ENCODE measurements around the gene DDA1. TPM values are rescaled to one million over a fixed set of nuclear protein-coding genes. Genes with fewer than 3 reads are reported as not detected.

Gene DDA1
- total RNA-seq, 1 donor from 2014 or later: 123 TPM

GRCh38 chr19:17325133-17325532, 15.8 kb downstream of the DDA1 start:
- H3K4me3 Mint-ChIP-seq (ENCODE audit: unreplicated experiment): no peak overlapping the region
- peaks cover 6% of the 10 kb centered on the region for H3K4me1 Mint-ChIP-seq (ENCODE audit: low read depth, unreplicated experiment)
- FAIRE-seq (no peak), DNase-seq (ENCODE audit: low read depth) (no peak)
- peaks cover 2% of the 10 kb centered on the region for H3K27me3 Mint-ChIP-seq (ENCODE audit: low read depth, unreplicated experiment)
- H3K27ac Mint-ChIP-seq (ENCODE audit: unreplicated experiment): no peak overlapping the region
- peaks cover 3% of the 10 kb centered on the region for H3K4me1 ChIP-seq (ENCODE audit: insufficient read depth, low read length)
- TF ChIP-seq EZH2 (IDR thresholded peaks at IDR 0.05; ENCODE audit: insufficient read depth, low read length): no peak
- TF ChIP-seq CTCF (IDR thresholded peaks at IDR 0.05; ENCODE audit: insufficient read depth, low read depth, low read length): no peak
- H3K9me3 Mint-ChIP-seq (ENCODE audit: unreplicated experiment): no peaks in the 10 kb centered on the region
- no peak overlapping the region for H3K4me2 ChIP-seq (ENCODE audit: low read length)
- no peaks in the 10 kb centered on the region for H3K79me2 ChIP-seq (ENCODE audit: insufficient read depth, low read length)
- H3K4me3 ChIP-seq (ENCODE audit: insufficient read depth, low read depth, low read length): no peak overlapping the region
- no peak overlapping the region for H2AFZ ChIP-seq (ENCODE audit: low read depth, low read length)
- H3K9ac ChIP-seq (ENCODE audit: low read length): no peak overlapping the region
- H3K27ac ChIP-seq (ENCODE audit: low read depth, low read length): no peak overlapping the region
- H3K9me3 ChIP-seq (ENCODE audit: insufficient read depth, low read depth, low read length): no peaks in the 10 kb centered on the region
- no peaks in the 10 kb centered on the region for H3K36me3 ChIP-seq (ENCODE audit: insufficient read depth, low read length)
- H4K20me1 ChIP-seq (ENCODE audit: insufficient read depth, low read length): peaks cover 13% of the 10 kb centered on the region
- no peaks in the 10 kb centered on the region for H3K27me3 ChIP-seq (ENCODE audit: insufficient read depth, low read length)
- peaks cover 5% of the 10 kb centered on the region for H3K36me3 Mint-ChIP-seq (ENCODE audit: low read depth, unreplicated experiment)

GRCh38 chr19:17325881-17326594, 16.7 kb downstream of the DDA1 start:
- Mint-ChIP-seq H3K4me3 (ENCODE audit: unreplicated experiment) (no peak overlapping the region), H3K36me3 (ENCODE audit: low read depth, unreplicated experiment) (peaks cover 9% of the 10 kb centered on the region), H3K27me3 (ENCODE audit: low read depth, unreplicated experiment) (peaks cover 2% of the 10 kb centered on the region), H3K27ac (ENCODE audit: unreplicated experiment) (no peak overlapping the region), H3K4me1 (ENCODE audit: low read depth, unreplicated experiment) (peaks cover 6% of the 10 kb centered on the region), H3K9me3 (ENCODE audit: unreplicated experiment) (no peaks in the 10 kb centered on the region)
- Histone ChIP-seq H3K79me2 (ENCODE audit: insufficient read depth, low read length) (no peaks in the 10 kb centered on the region), H3K27me3 (ENCODE audit: insufficient read depth, low read length) (no peaks in the 10 kb centered on the region), H3K9ac (ENCODE audit: low read length) (no peak overlapping the region), H3K9me3 (ENCODE audit: insufficient read depth, low read depth, low read length) (no peaks in the 10 kb centered on the region), H3K4me2 (ENCODE audit: low read length) (no peak overlapping the region), H3K27ac (ENCODE audit: low read depth, low read length) (no peak overlapping the region), H4K20me1 (ENCODE audit: insufficient read depth, low read length) (peaks cover 13% of the 10 kb centered on the region), H3K4me1 (ENCODE audit: insufficient read depth, low read length) (peaks cover 3% of the 10 kb centered on the region), H2AFZ (ENCODE audit: low read depth, low read length) (no peak overlapping the region), H3K4me3 (ENCODE audit: insufficient read depth, low read depth, low read length) (no peak overlapping the region), H3K36me3 (ENCODE audit: insufficient read depth, low read length) (no peaks in the 10 kb centered on the region)
- TF ChIP-seq CTCF (IDR thresholded peaks at IDR 0.05; ENCODE audit: insufficient read depth, low read depth, low read length) (no peak), EZH2 (IDR thresholded peaks at IDR 0.05; ENCODE audit: insufficient read depth, low read length) (no peak)
- FAIRE-seq (no peak), DNase-seq (ENCODE audit: low read depth) (no peak)

GRCh38 chr19:17326595-17326966, 17.2 kb downstream of the DDA1 start:
- Histone ChIP-seq H3K27ac (ENCODE audit: low read depth, low read length) (no peak overlapping the region), H3K4me1 (ENCODE audit: insufficient read depth, low read length) (peaks cover 3% of the 10 kb centered on the region), H3K4me2 (ENCODE audit: low read length) (no peak overlapping the region), H3K79me2 (ENCODE audit: insufficient read depth, low read length) (no peaks in the 10 kb centered on the region), H3K4me3 (ENCODE audit: insufficient read depth, low read depth, low read length) (no peak overlapping the region), H3K9me3 (ENCODE audit: insufficient read depth, low read depth, low read length) (no peaks in the 10 kb centered on the region), H2AFZ (ENCODE audit: low read depth, low read length) (no peak overlapping the region), H3K9ac (ENCODE audit: low read length) (no peak overlapping the region), H4K20me1 (ENCODE audit: insufficient read depth, low read length) (peaks cover 13% of the 10 kb centered on the region), H3K27me3 (ENCODE audit: insufficient read depth, low read length) (no peaks in the 10 kb centered on the region), H3K36me3 (ENCODE audit: insufficient read depth, low read length) (no peaks in the 10 kb centered on the region)
- H3K4me3 Mint-ChIP-seq (ENCODE audit: unreplicated experiment): no peak overlapping the region
- no peak overlapping the region for H3K27ac Mint-ChIP-seq (ENCODE audit: unreplicated experiment)
- no peaks in the 10 kb centered on the region for H3K9me3 Mint-ChIP-seq (ENCODE audit: unreplicated experiment)
- H3K4me1 Mint-ChIP-seq (ENCODE audit: low read depth, unreplicated experiment): peaks cover 6% of the 10 kb centered on the region
- no peak for FAIRE-seq
- TF ChIP-seq EZH2 (IDR thresholded peaks at IDR 0.05; ENCODE audit: insufficient read depth, low read length): no peak
- TF ChIP-seq CTCF (IDR thresholded peaks at IDR 0.05; ENCODE audit: insufficient read depth, low read depth, low read length): no peak
- no peak for DNase-seq (ENCODE audit: low read depth)
- peaks cover 9% of the 10 kb centered on the region for H3K36me3 Mint-ChIP-seq (ENCODE audit: low read depth, unreplicated experiment)
- H3K27me3 Mint-ChIP-seq (ENCODE audit: low read depth, unreplicated experiment): peaks cover 2% of the 10 kb centered on the region
